ENCODE results near the gene DUSP15. TPM values are rescaled to one million over a fixed set of nuclear protein-coding genes. Genes with fewer than 3 reads are reported as not detected.

The DUSP15 gene
- total and polyA plus RNA-seq, 2 of the 4 experiments (the other 2 are of a cell fraction), result not detected

GRCh38 chr20:31860390-31861134, 9.8 kb downstream of the DUSP15 start (continued):
- TF ChIP-seq CHD1 (IDR thresholded peaks at IDR 0.05; ENCODE audit: low read depth, low read length), result no peak

- no peak for ATAC-seq (ENCODE audit: low read depth)
- Histone ChIP-seq H2BK5ac (ENCODE audit: low read depth, low read length, poor library complexity, severe bottlenecking) (no peak overlapping the region), H4K20me1 (ENCODE audit: insufficient read depth, low read length) (no peaks in the 10 kb centered on the region), H2BK20ac (ENCODE audit: low read depth, low read length) (no peak overlapping the region), H4K91ac (ENCODE audit: insufficient read depth, low read depth, low read length) (no peak overlapping the region), H3K79me1 (ENCODE audit: low read depth in 1 of 2, low read length in 2 of 2) (no peaks in the 10 kb centered on the region), H3K4me2 (ENCODE audit: low read depth, low read length) (no peak overlapping the region), H3K9me3 (ENCODE audit: control insufficient read depth, insufficient read depth, low read length) (no peaks in the 10 kb centered on the region), H2BK15ac (ENCODE audit: low read depth, low read length) (no peak overlapping the region), H2AFZ (replicated peaks; ENCODE audit: low read length, poor library complexity) (no peak overlapping the region), H3K4me3 (ENCODE audit: insufficient read depth, low read depth, low read length) (no peak overlapping the region), H2AK9ac (replicated peaks; ENCODE audit: low read depth, low read length, poor library complexity) (no peak overlapping the region), H3K4ac (ENCODE audit: low read depth, low read length) (no peak overlapping the region), H3K23ac (ENCODE audit: low read depth, low read length) (no peak overlapping the region), H4K5ac (ENCODE audit: low read depth, low read length) (no peak overlapping the region), H4K8ac (ENCODE audit: low read depth in 2 of 2, low read length in 2 of 2) (no peak overlapping the region), H3K56ac (ENCODE audit: extremely low read depth, insufficient read depth, low read length) (no peak overlapping the region), H2AK5ac (ENCODE audit: low read depth, low read length) (no peak overlapping the region), H3K36me3 (ENCODE audit: control insufficient read depth, insufficient read depth, low read length) (no peaks in the 10 kb centered on the region), H3K4me1 (ENCODE audit: control insufficient read depth, insufficient read depth, low read length) (peaks cover 2% of the 10 kb centered on the region; the same call in 1 of the 2 replicates), H3K27me3 (ENCODE audit: control insufficient read depth, insufficient read depth, low read length) (peaks cover 85% of the 10 kb centered on the region), H3K9me1 (ENCODE audit: insufficient read depth, low read length) (no peaks in the 10 kb centered on the region), H3K14ac (replicated peaks; ENCODE audit: low read depth, low read length) (no peak overlapping the region), H3K27ac (ENCODE audit: insufficient read depth, low read length) (no peak overlapping the region), H3K9ac (ENCODE audit: low read depth, low read length) (no peak overlapping the region), H3K18ac (ENCODE audit: low read depth, low read length) (no peak overlapping the region), H2BK120ac (ENCODE audit: low read depth, low read length) (no peak overlapping the region)
- ChIA-PET CTCF (interaction anchor here (0.9 kb wide), 2 partner anchors 9 to 171 kb away, joined by 3 read pairs; no protein-coding TSS in a partner anchor), POLR2A (ENCODE audit: unreplicated experiment) (no interaction called here)
- WGBS, 2 experiments (ENCODE audit: extremely low coverage in 2 of 2, insufficient read length in 1 of 2), result 20% methylated on average over 1 of the region's 7 CpGs; no CpG with 5 or more reads in 1 of the 2 experiments
- intact Hi-C loops (cut with micrococcal nuclease), result no loop called here
- TF ChIP-seq MXI1 (IDR thresholded peaks at IDR 0.05; ENCODE audit: borderline replicate concordance, low read depth, low read length) (no peak), POLR2A (IDR thresholded peaks at IDR 0.05; ENCODE audit: low read depth, low read length) (no peak), SMC3 (IDR thresholded peaks at IDR 0.05; ENCODE audit: low read depth, low read length) (no peak), RCOR1 (IDR thresholded peaks at IDR 0.05; ENCODE audit: insufficient replicate concordance, low read length) (no peak), MAFK (IDR thresholded peaks at IDR 0.05; ENCODE audit: low read depth, low read length) (no peak), RFX5 (IDR thresholded peaks at IDR 0.05; ENCODE audit: low read depth, low read length) (no peak)
- TF ChIP-seq, protein P1, sequence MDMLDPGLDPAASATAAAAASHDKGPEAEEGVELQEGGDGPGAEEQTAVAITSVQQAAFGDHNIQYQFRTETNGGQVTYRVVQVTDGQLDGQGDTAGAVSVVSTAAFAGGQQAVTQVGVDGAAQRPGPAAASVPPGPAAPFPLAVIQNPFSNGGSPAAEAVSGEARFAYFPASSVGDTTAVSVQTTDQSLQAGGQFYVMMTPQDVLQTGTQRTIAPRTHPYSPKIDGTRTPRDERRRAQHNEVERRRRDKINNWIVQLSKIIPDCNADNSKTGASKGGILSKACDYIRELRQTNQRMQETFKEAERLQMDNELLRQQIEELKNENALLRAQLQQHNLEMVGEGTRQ (IDR thresholded peaks at IDR 0.05; ENCODE audit: low read depth, low read length), result no peak
- DNase-seq, result no peak
- BruUV-seq (replicated peaks), result no TSS peak
- in situ Hi-C loops (cut with MboI; ENCODE audit: low sequenced_read_pairs), result loop anchor here (10.0 kb wide), 1 partner anchor 95 kb away; the partner anchor contains the start of gene PDRG1
- dilution Hi-C loops (cut with HindIII; ENCODE audit: low sequenced_read_pairs, unreplicated experiment), result no loop called here
These were observed 10.3 kb downstream of the DUSP15 start for GRCh38 chr20:31859998-31860380.
